ENCODE results near the gene DPP10.
A peak's percentile ranks its signal among the peaks of the same experiment; 100 is the strongest.

DPP10 gene

DNA sequence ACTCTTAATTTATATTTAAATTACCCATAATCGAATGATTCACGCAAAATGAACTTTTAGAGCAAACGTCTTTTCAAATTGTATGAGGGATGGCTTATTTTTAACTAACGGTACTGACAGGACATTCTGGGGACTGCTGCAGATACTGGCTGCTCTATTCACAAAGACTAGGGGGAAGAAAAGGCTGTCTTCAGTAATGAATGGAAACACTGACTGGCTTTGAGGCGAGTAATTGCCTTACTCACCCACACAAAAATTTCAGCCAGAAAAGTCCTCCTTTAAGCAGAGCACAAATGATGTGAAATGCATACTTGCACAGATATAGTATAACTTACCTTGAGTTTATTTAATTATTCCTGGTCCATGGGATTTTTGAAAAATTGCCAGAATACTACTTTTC lies 852.6 kb downstream of the DPP10 start:
- TF ChIP-seq, protein P1, sequence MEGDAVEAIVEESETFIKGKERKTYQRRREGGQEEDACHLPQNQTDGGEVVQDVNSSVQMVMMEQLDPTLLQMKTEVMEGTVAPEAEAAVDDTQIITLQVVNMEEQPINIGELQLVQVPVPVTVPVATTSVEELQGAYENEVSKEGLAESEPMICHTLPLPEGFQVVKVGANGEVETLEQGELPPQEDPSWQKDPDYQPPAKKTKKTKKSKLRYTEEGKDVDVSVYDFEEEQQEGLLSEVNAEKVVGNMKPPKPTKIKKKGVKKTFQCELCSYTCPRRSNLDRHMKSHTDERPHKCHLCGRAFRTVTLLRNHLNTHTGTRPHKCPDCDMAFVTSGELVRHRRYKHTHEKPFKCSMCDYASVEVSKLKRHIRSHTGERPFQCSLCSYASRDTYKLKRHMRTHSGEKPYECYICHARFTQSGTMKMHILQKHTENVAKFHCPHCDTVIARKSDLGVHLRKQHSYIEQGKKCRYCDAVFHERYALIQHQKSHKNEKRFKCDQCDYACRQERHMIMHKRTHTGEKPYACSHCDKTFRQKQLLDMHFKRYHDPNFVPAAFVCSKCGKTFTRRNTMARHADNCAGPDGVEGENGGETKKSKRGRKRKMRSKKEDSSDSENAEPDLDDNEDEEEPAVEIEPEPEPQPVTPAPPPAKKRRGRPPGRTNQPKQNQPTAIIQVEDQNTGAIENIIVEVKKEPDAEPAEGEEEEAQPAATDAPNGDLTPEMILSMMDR (IDR thresholded peaks at IDR 0.05; ENCODE audit: low read length, missing control alignments) = no peak
- H3K4me3 ChIP-seq (replicated peaks; ENCODE audit: low read depth, low read length) = no peak overlapping the region
- no peak for DNase-seq (ENCODE audit: low read depth)

- DNase-seq (ENCODE audit: low read depth) = no peak
- TF ChIP-seq, protein P1 (IDR thresholded peaks at IDR 0.05; ENCODE audit: low read length, missing control alignments) = no peak
- no peak overlapping the region for H3K4me3 ChIP-seq (replicated peaks; ENCODE audit: low read depth, low read length)
Observed at GRCh38 chr2:115297056-115297455, 854.6 kb downstream of the DPP10 start.

DNA sequence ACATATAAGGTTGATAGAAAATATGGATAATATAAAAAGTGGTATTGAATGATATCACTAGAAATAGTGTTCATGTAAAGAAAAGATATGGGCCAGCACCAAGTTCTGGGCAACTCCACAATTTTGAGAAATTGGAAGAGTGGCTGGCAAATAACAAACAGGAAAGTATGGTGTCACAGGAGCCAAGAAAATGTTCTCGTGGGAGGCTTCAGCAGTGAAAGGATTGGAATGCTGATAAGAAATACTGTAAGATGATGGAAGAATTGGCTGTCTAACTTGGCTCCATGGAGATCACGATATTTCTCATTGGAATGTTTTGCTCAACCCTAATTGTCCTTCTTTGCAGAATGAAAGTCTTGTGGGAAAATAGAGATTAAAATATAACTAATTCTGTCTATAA lies 856.8 kb downstream of the DPP10 start:
- TF ChIP-seq, protein P1 (IDR thresholded peaks at IDR 0.05; ENCODE audit: low read length, missing control alignments) = no peak
- no peak overlapping the region for H3K4me3 ChIP-seq (replicated peaks; ENCODE audit: low read depth, low read length)
- DNase-seq (ENCODE audit: low read depth) = peak; percentile 7

GRCh38 chr2:115305712-115306111 lies 863.3 kb downstream of the DPP10 start:
- DNase-seq (ENCODE audit: low read depth) = no peak
- TF ChIP-seq, protein P1 (IDR thresholded peaks at IDR 0.05; ENCODE audit: low read length, missing control alignments) = no peak
- no peak overlapping the region for H3K4me3 ChIP-seq (replicated peaks; ENCODE audit: low read depth, low read length)

DNA sequence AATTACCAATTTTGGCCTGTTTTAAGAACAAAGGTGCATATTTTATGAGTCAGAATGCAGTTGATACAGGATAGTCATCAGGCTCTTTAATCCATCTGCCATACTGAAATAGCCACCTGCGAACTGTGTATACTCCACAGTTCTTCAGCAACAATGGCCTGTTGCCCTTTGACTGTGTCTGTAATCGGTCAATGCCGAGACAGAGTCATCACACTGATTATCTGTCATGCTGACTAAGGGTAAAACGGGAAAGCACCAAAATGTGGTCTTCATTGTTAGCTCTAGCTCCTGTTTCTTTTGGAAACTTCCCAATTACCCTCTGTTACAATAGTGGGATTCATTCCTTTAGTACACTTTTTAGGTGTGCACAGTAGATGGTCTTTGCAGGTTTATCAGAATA lies 871.7 kb downstream of the DPP10 start:
- TF ChIP-seq, protein P1 (IDR thresholded peaks at IDR 0.05; ENCODE audit: low read length, missing control alignments) = no peak
- no peak for DNase-seq (ENCODE audit: low read depth)
- H3K4me3 ChIP-seq (replicated peaks; ENCODE audit: low read depth, low read length) = no peak overlapping the region

DNA sequence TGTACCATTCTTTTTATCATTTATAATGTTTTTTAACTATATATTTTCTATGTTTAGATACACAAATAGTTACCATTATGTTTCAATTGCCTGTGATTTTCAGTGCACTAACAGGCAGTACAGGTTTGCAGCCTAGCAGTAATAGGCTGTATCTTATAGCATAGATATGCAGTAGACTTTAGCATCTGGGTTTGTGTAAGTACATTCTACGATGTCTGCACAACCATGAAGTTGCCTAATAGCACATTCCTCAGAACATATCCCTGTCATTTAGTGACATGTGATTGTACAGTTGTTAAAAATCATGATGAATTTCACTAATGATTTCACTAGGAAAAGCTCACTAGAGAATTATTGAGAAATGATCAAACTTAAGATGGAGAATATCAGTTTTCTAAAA lies 884.6 kb downstream of the DPP10 start:
- H3K4me3 ChIP-seq (replicated peaks; ENCODE audit: low read depth, low read length) = no peak overlapping the region
- TF ChIP-seq, protein P1 (IDR thresholded peaks at IDR 0.05; ENCODE audit: low read length, missing control alignments) = no peak
- DNase-seq (ENCODE audit: low read depth) = no peak

DNA sequence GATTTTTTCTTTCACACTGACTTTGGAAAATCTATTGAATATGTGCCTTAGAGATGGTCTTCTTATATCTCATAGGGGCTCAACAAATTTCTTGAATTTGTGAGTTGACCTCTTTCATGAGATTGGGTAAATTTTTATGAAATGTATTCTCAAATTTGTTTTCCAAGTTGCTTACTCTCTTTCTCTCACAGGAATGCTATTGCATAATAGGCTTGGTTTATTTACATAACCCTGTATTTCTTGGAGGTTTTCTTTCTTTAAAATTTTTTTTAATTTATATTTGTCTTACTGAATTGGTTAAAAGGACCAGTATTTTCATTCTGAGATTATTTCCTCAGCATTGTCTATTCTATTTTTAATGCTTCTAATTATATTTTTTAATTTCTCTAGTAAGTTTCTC lies 917.1 kb downstream of the DPP10 start:
- DNase-seq (ENCODE audit: low read depth) = no peak
- no peak overlapping the region for H3K4me3 ChIP-seq (replicated peaks; ENCODE audit: low read depth, low read length)
- TF ChIP-seq, protein P1 (IDR thresholded peaks at IDR 0.05; ENCODE audit: low read length, missing control alignments) = no peak
